Keratinocyte (primary cell): ENCODE results near the gene RHOU. TPM values are rescaled to one million over a fixed set of nuclear protein-coding genes. Genes with fewer than 3 reads are reported as not detected.

ENCODE experiments used
- DNase-seq: peaks from one replicate; pipeline ENCODE4 v3.0.0-alpha.2; 2011; ENCODE audit warnings: low read depth, missing footprints, low spot score
- FAIRE-seq: peaks from 2 replicates; lab custom pipeline; 2011; peaks lifted over from hg19 to GRCh38; lab: Jason Lieb, UNC
- H2AFZ ChIP-seq: 2 replicates; pipeline ENCODE4 v1.6.0; 2012; ENCODE audit warnings: low read length, control low read depth, inconsistent platforms; ENCODE audit not compliant: control insufficient read depth
- H3K27ac ChIP-seq: 2 replicates; pipeline ENCODE4 v1.5.1; 2011; ENCODE audit warnings: low read length; ENCODE audit not compliant: control insufficient read depth, insufficient read depth
- H3K27me3 ChIP-seq: 3 replicates; pipeline ENCODE4 v1.6.0; 2011; ENCODE audit warnings: low read length; ENCODE audit not compliant: control insufficient read depth, insufficient read depth; ENCODE audit errors: extremely low read depth
- H3K36me3 ChIP-seq, 2 experiments: 2 replicates in 1 of 2; 3 replicates in 1 of 2; pipeline ENCODE4 v1.5.1; 2011; ENCODE audit warnings: low read length in 2 of 2, mild to moderate bottlenecking in 1 of 2; ENCODE audit not compliant: control insufficient read depth in 2 of 2, insufficient read depth in 2 of 2; ENCODE audit errors: extremely low read depth in 1 of 2
- H3K4me1 ChIP-seq: 3 replicates; pipeline ENCODE4 v1.5.1; 2011; ENCODE audit warnings: low read length; ENCODE audit not compliant: control insufficient read depth, insufficient read depth; ENCODE audit errors: extremely low read depth
- H3K4me2 ChIP-seq: 3 replicates; pipeline ENCODE4 v1.6.0; 2011; ENCODE audit warnings: low read depth, low read length; ENCODE audit not compliant: control insufficient read depth, insufficient read depth; ENCODE audit errors: extremely low read depth
- H3K4me3 ChIP-seq, 3 experiments: fragments of 200-600 bp in 1 of 3; sonication (generic) in 1 of 3; 2 replicates in 2 of 3; 3 replicates in 1 of 3; pipeline ENCODE4 v1.5.1; 2011 to 2016; ENCODE audit warnings: low read length in 3 of 3, mild to moderate bottlenecking in 3 of 3, control low read depth in 2 of 3, inconsistent platforms in 1 of 3, low read depth in 1 of 3, mixed read lengths in 1 of 3, mixed run types in 1 of 3, moderate library complexity in 1 of 3; ENCODE audit not compliant: control insufficient read depth in 2 of 3, insufficient read depth in 2 of 3; ENCODE audit errors: extremely low read depth in 1 of 3
- H3K79me2 ChIP-seq: 2 replicates; pipeline ENCODE4 v1.6.0; 2012; ENCODE audit warnings: low read length; ENCODE audit not compliant: control insufficient read depth, insufficient read depth
- H3K9ac ChIP-seq: 3 replicates; pipeline ENCODE4 v1.6.0; 2011; ENCODE audit warnings: low read length; ENCODE audit not compliant: control insufficient read depth, insufficient read depth; ENCODE audit errors: extremely low read depth
- H3K9me1 ChIP-seq: 3 replicates; pipeline ENCODE4 v1.6.0; 2011; ENCODE audit warnings: low read length; ENCODE audit not compliant: control insufficient read depth, insufficient read depth; ENCODE audit errors: extremely low read depth
- H3K9me3 ChIP-seq: 2 replicates; pipeline ENCODE4 v1.5.1; 2012; ENCODE audit warnings: low read depth, low read length; ENCODE audit not compliant: control insufficient read depth
- H4K20me1 ChIP-seq: 3 replicates; pipeline ENCODE4 v1.6.0; 2011; ENCODE audit warnings: low read length; ENCODE audit not compliant: control insufficient read depth, insufficient read depth; ENCODE audit errors: extremely low read depth
- EZH2 ChIP-seq: IDR thresholded peaks from one replicate; pipeline ENCODE4 v1.6.1; 2012; ENCODE audit warnings: inconsistent platforms, mild to moderate bottlenecking, low read length, moderate library complexity
- dilution Hi-C: fragments of 300-500 bp; cut with MboI; formaldehyde crosslinking; loops from one replicate; pipeline ENCODE4 v1.7.0; 2020; ENCODE audit warnings: low sequenced_read_pairs; ENCODE audit not compliant: extremely low pct_ligation_motif_present
- polyA plus RNA-seq, 5 experiments: library from polyadenylated mRNA; depleted of rRNA in 3 of 5; stranded (reverse) in 3 of 5; stranded (forward) in 1 of 5; unstranded in 1 of 5; fragments of >200 nt; gene quantifications; 1 replicate in 1 of 5; 2 replicates in 3 of 5; 3 replicates in 1 of 5; pipeline versions ENCODE4 v1.2.1 to v1.2.3, GENCODE V29; 2011 to 2012; ENCODE audit warnings: missing spikeins in 2 of 5, low read depth in 1 of 5, low replicate concordance in 1 of 5
- TF ChIP-seq, protein P1 (sequence below), 3 experiments: IDR thresholded peaks in 1 of 3; conservative IDR thresholded peaks in 1 of 3; optimal IDR thresholded peaks in 1 of 3; 2 replicates in 2 of 3; 3 replicates in 1 of 3; pipeline versions ENCODE3 to v1.5.1; 2011; ENCODE audit warnings: low read length in 3 of 3, mild to moderate bottlenecking in 3 of 3, moderate library complexity in 2 of 3, control low read depth in 1 of 3, inconsistent platforms in 1 of 3; ENCODE audit not compliant: insufficient read depth in 2 of 3; ENCODE audit errors: extremely low read depth in 1 of 3

Gene RHOU
- polyA plus RNA-seq, 1 donor (not counting 4 experiments of a cell fraction or from before 2014, with no cell fraction given) = 0.29 TPM

DNA sequence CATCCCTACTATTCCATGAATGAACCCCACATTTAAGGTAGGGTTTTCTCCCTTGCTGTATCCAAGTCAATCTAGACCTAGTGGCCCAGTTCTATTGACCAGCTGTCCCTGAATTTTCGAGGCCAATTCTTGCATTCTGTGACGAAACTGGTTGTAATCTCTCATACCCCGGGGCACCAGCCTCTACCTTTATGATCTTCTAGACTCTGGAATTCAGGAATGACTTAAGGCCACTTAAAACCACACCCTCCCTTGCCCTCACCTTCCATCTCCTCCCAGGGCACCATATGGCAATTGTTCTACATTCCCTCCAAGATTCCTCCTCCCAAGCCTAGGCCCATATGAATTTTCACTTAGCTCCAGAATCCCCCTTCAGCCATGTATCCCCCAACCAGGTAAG is 48.9 kb downstream of the RHOU start:
- H3K9me1 ChIP-seq = no peaks in the 10 kb centered on the region
- H4K20me1 ChIP-seq = no peaks in the 10 kb centered on the region
- no peaks in the 10 kb centered on the region for H3K4me1 ChIP-seq
- DNase-seq (no peak), FAIRE-seq (no peak)
- H3K4me2 ChIP-seq = no peak overlapping the region
- no peak overlapping the region for H3K27ac ChIP-seq
- no peak overlapping the region for H3K4me3 ChIP-seq
- no peak overlapping the region for H3K9ac ChIP-seq
- no peaks in the 10 kb centered on the region for H3K9me3 ChIP-seq
- H3K36me3 ChIP-seq = no peaks in the 10 kb centered on the region
- dilution Hi-C loops = no loop called here
- H3K27me3 ChIP-seq = peaks cover 9% of the 10 kb centered on the region
- no peak for TF ChIP-seq EZH2
- TF ChIP-seq, protein P1, sequence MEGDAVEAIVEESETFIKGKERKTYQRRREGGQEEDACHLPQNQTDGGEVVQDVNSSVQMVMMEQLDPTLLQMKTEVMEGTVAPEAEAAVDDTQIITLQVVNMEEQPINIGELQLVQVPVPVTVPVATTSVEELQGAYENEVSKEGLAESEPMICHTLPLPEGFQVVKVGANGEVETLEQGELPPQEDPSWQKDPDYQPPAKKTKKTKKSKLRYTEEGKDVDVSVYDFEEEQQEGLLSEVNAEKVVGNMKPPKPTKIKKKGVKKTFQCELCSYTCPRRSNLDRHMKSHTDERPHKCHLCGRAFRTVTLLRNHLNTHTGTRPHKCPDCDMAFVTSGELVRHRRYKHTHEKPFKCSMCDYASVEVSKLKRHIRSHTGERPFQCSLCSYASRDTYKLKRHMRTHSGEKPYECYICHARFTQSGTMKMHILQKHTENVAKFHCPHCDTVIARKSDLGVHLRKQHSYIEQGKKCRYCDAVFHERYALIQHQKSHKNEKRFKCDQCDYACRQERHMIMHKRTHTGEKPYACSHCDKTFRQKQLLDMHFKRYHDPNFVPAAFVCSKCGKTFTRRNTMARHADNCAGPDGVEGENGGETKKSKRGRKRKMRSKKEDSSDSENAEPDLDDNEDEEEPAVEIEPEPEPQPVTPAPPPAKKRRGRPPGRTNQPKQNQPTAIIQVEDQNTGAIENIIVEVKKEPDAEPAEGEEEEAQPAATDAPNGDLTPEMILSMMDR (optimal IDR thresholded peaks at IDR 0.05 in 1 of 3, IDR thresholded peaks at IDR 0.05 in 1 of 3, conservative IDR thresholded peaks at IDR 0.05 in 1 of 3; ENCODE audit: extremely low read depth in 1 of 3, insufficient read depth in 2 of 3, low read length in 3 of 3) = no peak
- no peaks in the 10 kb centered on the region for H3K79me2 ChIP-seq
- H2AFZ ChIP-seq = no peak overlapping the region

DNA sequence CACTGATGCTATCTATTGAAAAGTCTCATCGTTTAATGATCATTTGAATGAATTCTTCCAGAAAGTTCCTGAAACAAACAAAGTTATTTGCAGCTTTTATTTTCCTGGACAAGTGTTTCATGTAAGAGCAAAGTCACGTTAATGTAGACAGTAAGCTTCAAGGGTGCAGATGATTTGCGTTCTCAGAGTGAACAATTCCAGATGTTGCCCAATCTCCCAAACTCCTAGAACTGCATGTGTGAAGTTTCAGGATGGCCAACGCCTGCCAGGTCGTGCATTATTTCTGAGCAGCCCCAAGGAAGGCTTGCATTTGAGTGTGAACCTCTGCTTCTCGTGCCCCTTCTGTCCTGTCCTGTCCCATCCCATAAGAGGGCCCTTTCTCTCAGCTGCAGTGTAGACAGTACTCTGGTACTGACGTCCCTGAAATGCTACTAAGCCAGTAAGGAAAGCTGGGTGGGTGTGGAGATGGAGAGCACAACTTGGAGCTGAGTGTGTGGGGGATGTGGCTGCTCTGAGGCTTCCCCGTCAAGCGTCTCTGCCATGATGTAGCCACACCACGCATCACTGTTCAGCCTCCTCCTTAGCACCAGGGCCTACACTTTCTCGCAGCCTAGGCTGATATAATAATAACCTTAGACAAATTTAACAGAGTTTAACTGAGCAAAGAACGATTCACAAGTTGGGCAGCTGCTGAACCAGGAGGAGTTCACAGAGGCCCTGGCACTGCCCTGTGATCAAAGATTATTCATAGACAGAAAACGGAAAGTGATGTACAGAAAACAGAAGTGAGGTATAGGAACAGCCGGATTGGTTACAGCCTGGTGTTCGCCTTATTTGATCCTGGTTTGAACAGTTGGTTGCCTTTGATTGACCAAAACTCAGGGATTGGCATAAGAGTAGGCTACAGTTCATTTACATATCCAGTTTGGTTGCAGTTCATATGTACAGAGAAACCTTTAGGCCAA is 50.4 kb downstream of the RHOU start:
- dilution Hi-C loops = no loop called here
- FAIRE-seq = no peak
- H3K27ac ChIP-seq = no peak overlapping the region
- H3K36me3 ChIP-seq = no peaks in the 10 kb centered on the region
- no peak for TF ChIP-seq EZH2
- TF ChIP-seq, protein P1 (optimal IDR thresholded peaks at IDR 0.05 in 1 of 3, IDR thresholded peaks at IDR 0.05 in 1 of 3, conservative IDR thresholded peaks at IDR 0.05 in 1 of 3; ENCODE audit: extremely low read depth in 1 of 3, insufficient read depth in 2 of 3, low read length in 3 of 3) = no peak
- H3K9me3 ChIP-seq = no peaks in the 10 kb centered on the region
- no peaks in the 10 kb centered on the region for H4K20me1 ChIP-seq
- H3K9me1 ChIP-seq = no peaks in the 10 kb centered on the region
- peaks cover 12% of the 10 kb centered on the region for H3K27me3 ChIP-seq
- no peak overlapping the region for H2AFZ ChIP-seq
- no peaks in the 10 kb centered on the region for H3K79me2 ChIP-seq
- H3K4me3 ChIP-seq = no peak overlapping the region
- no peak overlapping the region for H3K4me2 ChIP-seq
- H3K9ac ChIP-seq = no peak overlapping the region
- no peaks in the 10 kb centered on the region for H3K4me1 ChIP-seq
- no peak for DNase-seq
